ENCODE results near the gene ZNF804A. TPM values are rescaled to one million over a fixed set of nuclear protein-coding genes. Genes with fewer than 3 reads are reported as not detected.
"Not testable (repeated sequence)": the region's sequence is repeated elsewhere in the genome, so short reads cannot be mapped to it uniquely, and the experiment has no call there.

ZNF804A gene
- total RNA-seq, 1 donor = 0.73 TPM

- no peaks in the 10 kb centered on the region for H3K9me3 ChIP-seq (ENCODE audit: low read depth, low read length)
- H3K4me3 ChIP-seq (ENCODE audit: low read length) = no peak overlapping the region
- H3K27me3 ChIP-seq (ENCODE audit: insufficient read depth, low read length) = no peaks in the 10 kb centered on the region
- H3K4me1 ChIP-seq (ENCODE audit: insufficient read depth, low read length) = no peaks in the 10 kb centered on the region
Measured at GRCh38 chr2:184728411-184728810, 130.1 kb downstream of the ZNF804A start.

- no peak overlapping the region for H3K4me3 ChIP-seq (ENCODE audit: low read length)
- H3K9me3 ChIP-seq (ENCODE audit: low read depth, low read length) = no peaks in the 10 kb centered on the region
- H3K27me3 ChIP-seq (ENCODE audit: insufficient read depth, low read length) = no peaks in the 10 kb centered on the region
- H3K4me1 ChIP-seq (ENCODE audit: insufficient read depth, low read length) = no peaks in the 10 kb centered on the region
Measured at GRCh38 chr2:184729581-184729980, 131.3 kb downstream of the ZNF804A start.

GRCh38 chr2:184730288-184730687 is 132.0 kb downstream of the ZNF804A start:
- no peaks in the 10 kb centered on the region for H3K9me3 ChIP-seq (ENCODE audit: low read depth, low read length)
- H3K4me1 ChIP-seq (ENCODE audit: insufficient read depth, low read length) = no peaks in the 10 kb centered on the region
- H3K27me3 ChIP-seq (ENCODE audit: insufficient read depth, low read length) = no peaks in the 10 kb centered on the region
- no peak overlapping the region for H3K4me3 ChIP-seq (ENCODE audit: low read length)

GRCh38 chr2:184734338-184734737 is 136.0 kb downstream of the ZNF804A start:
- no peaks in the 10 kb centered on the region for H3K4me1 ChIP-seq (ENCODE audit: insufficient read depth, low read length)
- H3K27me3 ChIP-seq (ENCODE audit: insufficient read depth, low read length) = no peaks in the 10 kb centered on the region
- no peak overlapping the region for H3K4me3 ChIP-seq (ENCODE audit: low read length)
- H3K9me3 ChIP-seq (ENCODE audit: low read depth, low read length) = no peaks in the 10 kb centered on the region

- no peak overlapping the region for H3K4me3 ChIP-seq (ENCODE audit: low read length)
- H3K9me3 ChIP-seq (ENCODE audit: low read depth, low read length) = no peaks in the 10 kb centered on the region
- H3K4me1 ChIP-seq (ENCODE audit: insufficient read depth, low read length) = no peaks in the 10 kb centered on the region
- no peaks in the 10 kb centered on the region for H3K27me3 ChIP-seq (ENCODE audit: insufficient read depth, low read length)
Measured at GRCh38 chr2:184735611-184736010, 137.3 kb downstream of the ZNF804A start.

GRCh38 chr2:184743096-184743495 is 144.8 kb downstream of the ZNF804A start:
- no peaks in the 10 kb centered on the region for H3K27me3 ChIP-seq (ENCODE audit: insufficient read depth, low read length)
- no peak overlapping the region for H3K4me3 ChIP-seq (ENCODE audit: low read length)
- no peaks in the 10 kb centered on the region for H3K4me1 ChIP-seq (ENCODE audit: insufficient read depth, low read length)

GRCh38 chr2:184756161-184756560 is 157.8 kb downstream of the ZNF804A start:
- H3K27me3 ChIP-seq (ENCODE audit: insufficient read depth, low read length) = no peaks in the 10 kb centered on the region
- no peaks in the 10 kb centered on the region for H3K9me3 ChIP-seq (ENCODE audit: low read depth, low read length)
- H3K4me3 ChIP-seq (ENCODE audit: low read length) = no peak overlapping the region
- H3K4me1 ChIP-seq (ENCODE audit: insufficient read depth, low read length) = no peaks in the 10 kb centered on the region

More at GRCh38 chr2:184743096-184743495, 144.8 kb downstream of the ZNF804A start:
- no peaks in the 10 kb centered on the region for H3K9me3 ChIP-seq (ENCODE audit: low read depth, low read length)

- Histone ChIP-seq H3K4me1 (ENCODE audit: insufficient read depth, low read length) (no peaks in the 10 kb centered on the region), H3K4me3 (ENCODE audit: low read length) (no peak overlapping the region), H3K9me3 (ENCODE audit: low read depth, low read length) (no peaks in the 10 kb centered on the region), H3K27me3 (ENCODE audit: insufficient read depth, low read length) (no peaks in the 10 kb centered on the region)
Measured at GRCh38 chr2:184756885-184757284, 158.6 kb downstream of the ZNF804A start.

- not testable (repeated sequence) for H3K9me3 ChIP-seq (ENCODE audit: low read depth, low read length); H3K4me1 ChIP-seq (ENCODE audit: insufficient read depth, low read length); H3K27me3 ChIP-seq (ENCODE audit: insufficient read depth, low read length); H3K4me3 ChIP-seq (ENCODE audit: low read length)
Measured at GRCh38 chr2:184759557-184760255, 161.4 kb downstream of the ZNF804A start.

GRCh38 chr2:184760931-184761330 is 162.6 kb downstream of the ZNF804A start:
- no peaks in the 10 kb centered on the region for H3K4me1 ChIP-seq (ENCODE audit: insufficient read depth, low read length)
- no peaks in the 10 kb centered on the region for H3K27me3 ChIP-seq (ENCODE audit: insufficient read depth, low read length)
- H3K4me3 ChIP-seq (ENCODE audit: low read length) = no peak overlapping the region
- H3K9me3 ChIP-seq (ENCODE audit: low read depth, low read length) = no peaks in the 10 kb centered on the region

- H3K9me3 ChIP-seq (ENCODE audit: low read depth, low read length) = no peaks in the 10 kb centered on the region
- H3K4me3 ChIP-seq (ENCODE audit: low read length) = peak overlapping the region; percentile 36
- peaks cover 11% of the 10 kb centered on the region for H3K4me1 ChIP-seq (ENCODE audit: insufficient read depth, low read length)
- H3K27me3 ChIP-seq (ENCODE audit: insufficient read depth, low read length) = no peaks in the 10 kb centered on the region
Measured at GRCh38 chr2:184765112-184765895, 167.0 kb downstream of the ZNF804A start.

- peaks cover 14% of the 10 kb centered on the region for H3K4me1 ChIP-seq (ENCODE audit: insufficient read depth, low read length)
- no peak overlapping the region for H3K4me3 ChIP-seq (ENCODE audit: low read length)
- no peaks in the 10 kb centered on the region for H3K9me3 ChIP-seq (ENCODE audit: low read depth, low read length)
- no peaks in the 10 kb centered on the region for H3K27me3 ChIP-seq (ENCODE audit: insufficient read depth, low read length)
Measured at GRCh38 chr2:184767059-184767458, 168.7 kb downstream of the ZNF804A start.

- H3K27me3 ChIP-seq (ENCODE audit: insufficient read depth, low read length) = no peaks in the 10 kb centered on the region
- peaks cover 14% of the 10 kb centered on the region for H3K4me1 ChIP-seq (ENCODE audit: insufficient read depth, low read length)
- H3K9me3 ChIP-seq (ENCODE audit: low read depth, low read length) = no peaks in the 10 kb centered on the region
- no peak overlapping the region for H3K4me3 ChIP-seq (ENCODE audit: low read length)
Measured at GRCh38 chr2:184769023-184769422, 170.7 kb downstream of the ZNF804A start.

GRCh38 chr2:184769686-184770085 is 171.4 kb downstream of the ZNF804A start:
- no peaks in the 10 kb centered on the region for H3K27me3 ChIP-seq (ENCODE audit: insufficient read depth, low read length)
- H3K4me3 ChIP-seq (ENCODE audit: low read length) = no peak overlapping the region
- no peaks in the 10 kb centered on the region for H3K9me3 ChIP-seq (ENCODE audit: low read depth, low read length)
- peaks cover 14% of the 10 kb centered on the region for H3K4me1 ChIP-seq (ENCODE audit: insufficient read depth, low read length)

GRCh38 chr2:184779777-184780176 is 181.4 kb downstream of the ZNF804A start:
- H3K27me3 ChIP-seq (ENCODE audit: insufficient read depth, low read length) = no peaks in the 10 kb centered on the region
- no peaks in the 10 kb centered on the region for H3K4me1 ChIP-seq (ENCODE audit: insufficient read depth, low read length)
- no peak overlapping the region for H3K4me3 ChIP-seq (ENCODE audit: low read length)
- no peaks in the 10 kb centered on the region for H3K9me3 ChIP-seq (ENCODE audit: low read depth, low read length)

- Histone ChIP-seq H3K9me3 (ENCODE audit: low read depth, low read length) (no peaks in the 10 kb centered on the region), H3K4me1 (ENCODE audit: insufficient read depth, low read length) (no peaks in the 10 kb centered on the region), H3K4me3 (ENCODE audit: low read length) (no peak overlapping the region), H3K27me3 (ENCODE audit: insufficient read depth, low read length) (no peaks in the 10 kb centered on the region)
Measured at GRCh38 chr2:184780384-184780783, 182.1 kb downstream of the ZNF804A start.
